Activated CD4-positive, alpha-beta T cell treated with anti-CD3 and anti-CD28 coated beads, Interleukin-2, amount 50 U/mL, for 48 hours (primary cell): Measurements from ENCODE around the gene BHLHA9.
A peak's percentile ranks its signal among the peaks of the same experiment; 100 is the strongest.

Source experiments
- DNase-seq, 2 experiments: peaks; one replicate each; pipeline ENCODE4 v3.0.0-alpha.2; 2020

BHLHA9 gene

DNA sequence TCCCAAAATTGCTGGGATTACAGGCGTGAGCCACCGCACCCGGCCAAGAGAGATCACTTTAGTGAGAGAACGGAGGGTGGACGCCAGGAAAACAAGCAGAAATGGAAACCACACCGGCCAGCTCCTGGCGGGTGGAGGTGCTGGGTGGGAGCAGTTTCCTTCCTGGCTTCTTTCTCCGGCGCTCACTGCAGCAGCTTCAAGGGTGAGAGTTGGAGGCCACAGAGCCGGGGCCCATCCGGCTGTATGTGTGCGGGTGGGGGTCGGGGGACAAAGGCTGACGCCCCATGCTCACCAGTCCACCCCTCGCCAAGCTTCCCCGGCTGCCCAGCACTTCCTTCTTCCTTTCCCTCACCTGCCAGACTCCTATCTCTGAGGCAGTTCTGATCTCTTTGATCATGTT, 13.5 kb upstream of the BHLHA9 start:
- no peak for DNase-seq

DNA sequence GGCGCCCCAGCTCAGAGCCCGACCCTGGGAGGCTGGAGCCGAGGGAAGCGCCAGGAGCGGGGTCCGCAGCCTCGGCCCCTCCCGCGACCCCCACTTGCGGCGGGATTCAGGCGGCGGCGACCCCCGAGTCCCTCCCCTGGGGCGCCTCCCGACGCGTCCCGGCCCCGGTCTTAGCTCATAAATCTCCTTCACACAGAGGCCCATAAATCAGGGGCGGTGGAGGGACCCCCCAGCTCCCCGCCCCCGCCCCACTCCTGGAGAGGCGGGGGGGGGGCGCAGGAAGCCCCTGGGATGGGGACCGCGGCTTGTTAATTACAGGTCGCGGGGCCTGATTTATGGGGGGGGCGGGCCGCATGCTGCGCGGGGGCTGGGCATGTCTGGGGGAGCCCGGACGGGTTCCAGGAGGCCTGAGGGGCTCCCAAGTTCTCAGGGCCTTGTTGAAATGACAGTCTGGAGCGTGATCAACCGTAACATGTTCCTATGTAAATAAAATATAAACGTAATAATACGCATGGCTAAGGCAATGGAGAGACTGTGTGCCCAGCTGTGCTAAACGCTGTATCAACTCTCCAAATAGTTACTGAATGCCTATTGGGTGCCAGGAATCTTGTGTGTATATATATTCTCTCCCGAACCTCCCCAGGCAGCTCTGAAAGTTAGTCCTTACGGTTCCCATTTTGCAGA, 10.0 kb upstream of the BHLHA9 start:
- DNase-seq: no peak

DNA sequence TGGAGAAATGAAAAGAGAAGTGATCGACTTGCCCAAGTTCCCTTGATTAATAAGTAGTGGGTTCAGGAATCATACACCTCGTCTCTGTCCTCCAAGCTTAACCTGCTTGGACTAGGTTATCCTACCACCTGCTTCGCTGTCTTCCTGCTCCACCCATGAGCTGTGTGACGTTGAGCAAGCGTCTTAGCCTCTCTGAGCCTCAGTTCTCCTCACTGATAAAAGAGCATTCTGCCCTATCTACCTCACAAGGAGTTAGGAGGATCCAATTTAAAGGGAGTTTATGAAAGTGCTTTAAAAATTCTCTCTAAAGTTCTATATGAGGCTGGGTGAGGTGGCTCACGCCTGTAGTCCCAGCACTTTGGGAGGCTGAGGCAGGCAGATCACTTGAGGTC, 9.5 kb upstream of the BHLHA9 start:
- no peak for DNase-seq

DNA sequence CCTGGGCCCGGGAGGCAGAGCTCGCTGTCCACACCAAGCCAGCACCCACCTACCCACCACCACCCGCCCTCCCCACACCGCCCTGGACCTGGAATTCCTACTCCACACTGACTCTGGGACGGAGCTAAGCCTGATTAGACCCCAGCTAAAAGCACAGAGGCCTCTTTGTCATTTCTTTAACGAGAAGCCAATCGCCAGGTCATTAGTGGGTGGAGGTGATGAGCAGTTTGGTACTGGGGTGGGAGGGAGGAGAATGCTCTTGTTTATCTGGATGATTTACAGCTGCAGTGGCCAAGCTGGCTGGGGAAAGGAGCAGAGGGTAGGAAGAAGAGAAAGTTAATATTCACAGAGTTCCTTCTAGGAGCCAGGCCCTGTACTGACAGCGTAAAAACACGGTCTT, 6.0 kb upstream of the BHLHA9 start:
- DNase-seq: no peak

DNA sequence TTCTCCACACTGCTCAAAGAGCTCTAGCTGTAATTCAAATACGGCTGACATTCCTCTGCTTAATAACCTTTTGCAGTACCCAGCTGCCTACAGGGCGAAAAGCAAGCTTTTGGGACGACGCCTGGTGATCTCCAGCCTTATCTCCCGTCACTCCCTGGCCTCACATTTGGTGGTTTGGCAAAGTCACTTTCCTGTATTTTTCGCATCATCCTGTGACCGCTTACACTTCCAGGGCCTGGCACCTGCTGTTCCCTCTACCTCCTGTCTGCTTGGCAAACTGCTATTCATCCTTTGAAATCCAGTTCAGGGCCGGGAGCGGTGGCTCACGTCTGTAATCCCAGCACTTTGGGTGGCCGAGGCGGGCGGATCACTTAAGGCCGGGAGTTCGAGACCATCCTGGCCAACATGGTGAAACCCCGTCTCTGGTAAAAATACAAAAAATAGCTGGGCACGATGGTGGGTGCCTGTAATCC, 2.7 kb upstream of the BHLHA9 start:
- no peak for DNase-seq

DNA sequence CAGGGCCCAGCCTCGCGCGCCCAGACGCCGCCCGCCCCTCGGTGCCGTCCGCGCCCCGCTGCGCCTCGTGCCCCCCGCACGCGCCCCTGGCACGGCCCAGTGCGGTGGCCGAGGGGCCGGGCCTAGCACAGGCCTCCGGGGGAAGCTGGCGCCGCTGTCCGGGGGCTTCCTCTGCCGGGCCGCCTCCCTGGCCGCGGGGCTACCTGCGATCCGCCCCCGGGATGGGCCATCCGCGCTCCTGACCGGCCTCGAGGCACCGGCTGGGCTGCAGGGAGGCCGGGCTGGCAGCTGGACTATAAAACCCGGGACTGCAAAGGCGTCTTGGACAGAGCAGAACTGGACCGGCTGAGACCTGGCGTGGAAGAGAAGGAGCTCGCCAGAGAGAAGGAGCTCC, 783 bp downstream of the BHLHA9 start:
- DNase-seq: no peak

DNA sequence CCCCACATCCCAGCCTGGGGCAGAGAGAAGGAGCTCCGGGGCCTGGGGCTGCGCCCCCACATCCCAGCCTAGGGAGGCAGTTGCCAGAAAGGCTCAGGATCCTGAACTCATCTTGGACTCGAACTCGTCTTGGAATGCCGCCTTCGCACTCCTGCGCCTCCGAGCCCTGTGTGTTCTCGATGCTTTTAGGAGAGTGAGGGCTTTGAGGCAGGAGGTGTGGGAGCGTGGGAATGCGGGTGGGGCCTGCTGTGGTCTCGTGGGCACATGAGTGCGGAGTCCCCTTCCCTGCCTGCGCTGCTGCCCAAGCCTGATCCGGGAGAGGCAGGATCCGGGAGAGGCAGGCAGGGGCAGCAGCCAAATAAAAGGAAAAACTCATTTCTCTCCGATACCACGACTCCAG, 1.2 kb downstream of the BHLHA9 start:
- no peak for DNase-seq

DNA sequence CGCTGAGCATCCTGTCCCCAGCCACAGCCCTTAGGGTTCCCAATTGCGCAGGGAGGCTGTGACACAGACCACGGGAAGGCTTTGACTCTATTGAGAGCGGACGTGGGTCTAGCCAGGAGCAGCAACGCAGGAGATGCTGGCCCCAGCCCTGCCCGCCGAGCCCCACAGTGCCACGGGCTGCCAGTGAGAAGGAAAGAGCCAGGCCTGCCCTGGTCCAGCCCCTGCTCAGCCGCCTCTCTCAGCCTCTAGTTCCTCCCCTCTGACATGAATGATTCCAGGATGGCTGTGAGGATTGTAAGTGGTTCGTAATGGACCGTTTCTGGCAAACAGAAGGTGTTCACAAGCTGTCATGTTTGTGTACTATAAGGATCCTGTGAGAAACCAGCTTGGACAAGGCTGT, 2.5 kb downstream of the BHLHA9 start:
- DNase-seq: no peak

DNA sequence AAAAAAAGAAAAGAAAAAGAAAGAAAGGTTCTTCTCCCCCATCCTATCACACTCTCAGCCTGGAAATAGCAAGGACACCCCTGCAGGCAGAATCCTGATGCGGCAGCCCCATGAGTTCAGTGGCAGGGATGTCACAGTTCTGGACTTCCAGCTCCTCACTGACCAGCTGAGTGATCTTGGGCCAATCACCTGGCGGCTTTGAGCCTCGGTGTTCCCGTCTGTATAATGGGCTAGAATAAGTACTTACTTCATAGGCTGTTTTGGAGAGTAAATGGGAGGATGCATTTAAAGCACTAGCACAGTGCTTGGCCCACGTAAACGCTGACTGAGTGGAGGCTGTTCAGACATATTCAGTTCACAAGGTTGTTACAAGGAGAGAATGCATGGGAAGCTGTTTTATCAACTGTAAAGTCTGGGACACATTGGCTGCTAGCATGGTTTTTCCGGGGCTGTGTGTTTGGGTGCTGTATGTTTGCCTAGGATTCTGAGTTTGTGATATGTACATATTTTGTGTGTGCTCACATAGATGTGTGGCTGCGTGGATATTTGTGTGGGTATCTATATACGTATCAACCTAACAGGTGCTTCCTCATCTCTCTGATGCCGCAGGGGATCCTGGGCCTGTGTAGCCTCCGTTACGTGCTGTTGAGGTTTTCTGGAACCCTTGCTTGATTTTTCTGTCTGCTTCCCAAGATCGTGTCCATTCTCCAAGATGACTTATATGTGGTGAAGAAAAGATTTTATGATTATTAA, 3.4 kb downstream of the BHLHA9 start:
- DNase-seq: no peak

DNA sequence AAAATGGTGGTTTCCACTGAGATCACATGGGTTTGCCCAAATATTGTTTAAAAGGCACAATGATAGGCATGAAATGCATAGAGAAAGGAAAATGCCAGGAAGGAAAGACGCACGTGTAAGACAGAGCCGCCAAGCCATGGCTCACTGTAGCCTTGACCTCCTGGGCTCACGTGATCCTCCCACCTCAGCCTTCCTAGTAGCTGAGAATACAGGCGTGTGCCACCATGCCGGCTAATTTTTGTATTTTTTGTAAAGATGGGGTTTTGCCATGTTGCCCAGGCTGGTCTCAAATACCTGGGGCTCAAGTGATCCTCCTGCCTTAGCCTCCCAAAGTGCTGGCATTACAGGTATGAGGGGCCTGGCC, 4.0 kb downstream of the BHLHA9 start:
- DNase-seq: no peak

DNA sequence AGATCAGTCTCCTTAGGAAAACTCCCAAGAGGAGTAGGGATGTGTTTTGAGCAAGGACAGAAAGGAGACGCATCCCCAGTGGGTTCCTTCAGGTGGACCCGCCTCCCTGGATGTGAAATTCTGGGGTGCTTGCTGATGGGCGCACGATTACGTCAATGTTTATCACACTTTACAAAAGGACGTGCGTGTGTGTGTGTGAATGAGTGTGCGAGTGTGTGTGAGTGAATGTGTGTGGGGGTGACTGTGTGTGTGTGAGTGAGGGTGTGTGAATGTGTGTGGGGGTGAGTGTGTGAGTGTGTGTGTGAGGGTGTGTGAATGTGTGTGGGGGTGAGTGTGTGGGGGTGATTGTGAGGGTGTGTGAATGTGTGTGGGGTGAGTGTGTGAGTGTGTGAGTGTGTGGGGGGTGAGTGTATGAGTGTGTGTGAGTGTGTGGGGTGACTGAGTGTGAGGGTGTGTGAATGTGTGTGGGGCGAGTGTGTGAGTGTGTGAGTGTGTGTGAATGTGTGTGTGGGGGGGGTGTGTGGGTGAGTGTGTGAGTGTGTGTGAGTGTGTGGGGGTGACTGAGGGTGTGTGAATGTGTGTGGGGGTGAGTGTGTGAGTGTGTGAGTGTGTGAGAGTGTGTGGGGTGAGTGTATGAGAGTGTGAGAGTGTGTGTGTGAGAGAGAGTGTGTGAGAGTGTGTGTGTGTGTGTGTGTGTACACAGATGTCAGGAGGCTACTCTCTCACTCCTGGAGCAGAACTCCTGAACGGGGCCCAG, 5.1 kb downstream of the BHLHA9 start:
- no peak for DNase-seq

DNA sequence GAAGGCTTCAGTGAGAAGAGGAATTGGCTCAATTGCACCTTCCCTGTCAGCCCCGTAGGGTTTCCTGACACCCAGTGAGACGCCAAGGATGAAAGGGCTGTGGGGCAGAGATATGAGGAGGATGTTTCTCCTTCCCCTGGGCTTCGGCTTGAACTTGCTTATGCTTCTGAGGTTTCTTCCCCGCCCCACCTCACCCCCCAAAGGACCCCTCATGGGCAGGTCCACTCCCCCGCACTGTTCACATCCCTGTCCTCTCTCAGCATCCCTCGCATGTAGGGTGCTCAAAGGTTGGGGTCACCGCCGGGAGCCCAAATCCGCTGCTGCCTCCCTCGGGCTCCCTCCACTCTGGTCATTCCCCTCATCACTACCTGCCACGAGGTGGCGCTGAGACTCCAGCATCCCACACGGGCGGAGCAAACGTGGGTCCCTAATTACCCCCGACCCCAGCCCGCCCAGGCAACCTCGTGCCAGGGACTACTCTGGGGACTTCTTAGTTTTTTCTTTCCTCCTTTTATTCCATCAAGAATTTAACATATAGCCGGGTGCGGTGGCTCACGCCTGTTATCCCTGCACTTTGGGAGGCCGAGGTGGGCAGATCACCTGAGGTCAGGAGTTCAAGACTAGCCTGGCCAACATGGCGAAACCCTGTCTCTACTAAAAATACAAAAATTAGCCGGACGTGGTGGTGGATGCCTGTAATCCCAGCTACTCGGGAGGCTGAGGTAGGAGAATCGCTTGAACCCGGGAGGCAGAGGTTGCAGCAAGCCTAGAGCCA, 5.9 kb downstream of the BHLHA9 start:
- peak; percentile 77 to 82 for DNase-seq

DNA sequence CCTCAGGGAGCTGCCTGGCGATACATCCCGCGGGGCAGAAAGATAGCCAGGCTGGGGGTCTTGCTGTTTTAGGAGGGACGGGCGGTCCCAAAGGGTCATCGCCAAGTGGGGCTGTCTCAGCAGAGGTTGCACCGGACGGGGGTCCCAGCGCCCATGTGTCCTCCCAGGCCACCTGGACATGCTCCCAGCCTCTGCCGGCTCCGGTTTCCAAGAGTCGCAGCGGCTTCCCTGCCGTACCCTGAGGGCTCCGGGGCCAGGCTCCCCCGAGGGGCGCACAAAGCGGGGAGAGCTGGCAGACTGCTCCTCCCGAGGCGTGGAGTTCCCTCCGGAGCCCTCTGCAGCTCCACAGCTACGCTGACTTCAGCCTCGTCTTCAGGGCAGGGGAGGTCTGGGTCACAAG, 10.4 kb downstream of the BHLHA9 start:
- no peak for DNase-seq

DNA sequence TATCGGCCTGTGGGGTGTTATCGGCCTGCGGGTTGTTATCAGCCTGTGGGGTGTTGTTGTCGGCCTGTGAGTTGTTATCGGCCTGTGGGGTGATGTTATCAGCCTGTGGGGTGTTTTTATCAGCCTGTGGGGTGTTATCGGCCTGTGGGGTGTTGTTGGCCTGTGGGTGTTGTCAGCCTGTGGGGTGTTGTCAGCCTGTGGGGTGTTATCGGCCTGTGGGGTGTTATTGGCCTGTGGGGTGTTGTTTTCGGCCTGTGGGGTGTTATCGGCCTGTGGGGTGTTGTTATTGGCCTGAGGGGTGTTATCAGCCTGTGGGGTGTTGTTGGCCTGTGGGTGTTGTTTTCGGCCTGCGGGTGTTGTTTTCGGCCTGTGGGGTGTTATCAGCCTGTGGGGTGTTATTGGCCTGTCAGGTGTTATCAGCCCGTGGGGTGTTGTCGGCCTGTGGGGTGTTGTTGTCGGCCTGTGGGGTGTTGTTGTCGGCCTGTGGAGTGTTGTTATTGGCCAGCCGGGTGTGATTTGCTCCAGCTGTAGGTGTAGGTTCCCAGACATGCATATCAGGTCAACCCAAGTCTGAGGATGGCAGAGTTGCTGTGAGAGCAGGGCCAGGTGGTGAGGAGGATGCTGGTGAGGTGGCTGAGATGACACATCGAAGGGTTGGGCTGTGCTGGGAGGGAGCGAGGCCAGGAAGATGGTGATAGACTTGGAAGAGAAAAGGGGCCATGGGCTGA, 16.3 kb downstream of the BHLHA9 start:
- DNase-seq: no peak

DNA sequence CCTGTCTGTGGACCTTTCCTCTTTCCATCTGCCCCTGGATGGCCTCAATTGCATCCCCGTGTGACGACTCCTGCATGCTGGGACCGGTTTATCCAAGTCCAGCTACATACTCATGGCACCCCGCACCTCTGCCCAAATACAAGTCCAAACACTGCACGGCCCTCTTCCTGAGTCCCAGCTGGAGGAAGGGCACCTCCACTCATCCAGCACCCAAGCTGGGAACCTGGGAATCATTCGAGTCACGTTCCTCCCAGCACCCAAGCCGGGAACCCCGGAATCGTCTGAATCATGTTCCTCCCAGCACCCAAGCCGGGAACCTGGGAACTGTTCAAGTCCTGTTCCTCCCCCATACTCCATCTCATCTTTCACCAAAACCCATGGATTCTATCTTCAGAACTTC, 19.5 kb downstream of the BHLHA9 start:
- DNase-seq: no peak

DNA sequence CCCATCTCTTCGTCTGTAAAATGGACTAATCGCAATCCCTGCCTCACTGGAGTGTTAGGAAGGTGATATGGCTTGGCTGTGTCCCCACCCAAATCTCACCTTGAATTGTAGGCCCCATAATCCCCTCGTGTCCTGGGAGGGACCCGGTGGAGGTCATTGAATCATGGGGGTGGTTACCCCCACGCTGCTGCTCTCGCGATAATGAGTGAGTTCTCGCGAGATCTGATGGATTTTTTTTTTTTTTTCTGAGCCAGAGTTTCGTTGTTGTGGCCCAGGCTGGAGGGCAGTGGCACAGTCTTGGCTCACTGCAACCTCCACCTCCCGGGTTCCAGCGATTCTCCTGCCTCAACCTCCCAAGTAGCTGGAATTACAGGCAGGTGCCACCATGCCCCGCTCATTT, 20.4 kb downstream of the BHLHA9 start:
- DNase-seq: no peak

DNA sequence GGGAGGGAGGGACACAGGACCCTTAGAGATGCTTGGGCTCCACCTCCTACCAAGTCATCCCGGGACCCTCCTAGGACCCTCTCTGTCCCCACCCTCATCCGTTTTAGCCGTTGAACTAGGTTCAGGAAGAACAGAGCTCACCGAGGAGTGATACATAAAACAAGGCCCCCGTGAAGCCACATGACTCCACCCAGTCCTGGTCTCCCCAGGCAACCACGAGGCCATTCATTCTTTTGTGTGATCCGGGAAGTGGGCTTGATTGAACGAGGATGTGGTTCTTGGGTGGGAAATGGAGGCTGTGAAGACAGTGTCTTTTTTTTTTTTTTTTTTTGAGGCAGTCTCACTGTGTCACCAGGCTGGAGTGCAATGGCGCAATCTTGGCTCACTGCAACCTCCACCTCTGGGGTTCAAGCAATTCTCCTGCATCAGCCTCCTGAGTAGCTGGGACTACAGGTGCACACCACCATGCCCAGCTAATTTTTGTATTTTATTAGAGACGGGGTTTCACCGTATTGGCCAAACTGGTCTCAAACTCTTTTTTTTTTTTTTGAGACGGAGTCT, 24.0 kb downstream of the BHLHA9 start:
- DNase-seq: peak; percentile 51 to 59

DNA sequence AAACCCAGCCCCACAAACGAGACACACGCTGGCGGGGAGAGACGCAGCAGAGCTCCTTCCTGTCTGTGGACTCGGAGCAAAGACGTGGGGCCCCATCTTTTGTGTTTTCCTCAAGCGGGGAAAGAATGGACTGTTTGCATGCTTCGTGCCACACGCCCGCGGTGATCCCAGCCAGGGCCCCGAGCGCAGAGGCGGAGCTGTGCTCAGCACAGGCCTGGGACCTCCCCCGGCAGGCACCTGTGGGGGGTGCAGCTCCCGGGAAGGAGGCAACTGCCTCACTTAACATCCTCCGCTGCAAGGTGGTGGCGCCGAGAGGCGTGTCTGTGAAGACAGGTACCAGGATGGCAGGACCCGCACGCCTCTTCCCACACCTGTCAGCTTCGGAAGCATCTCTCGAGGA, 28.4 kb downstream of the BHLHA9 start:
- peak; percentile 36 to 55 for DNase-seq

DNA sequence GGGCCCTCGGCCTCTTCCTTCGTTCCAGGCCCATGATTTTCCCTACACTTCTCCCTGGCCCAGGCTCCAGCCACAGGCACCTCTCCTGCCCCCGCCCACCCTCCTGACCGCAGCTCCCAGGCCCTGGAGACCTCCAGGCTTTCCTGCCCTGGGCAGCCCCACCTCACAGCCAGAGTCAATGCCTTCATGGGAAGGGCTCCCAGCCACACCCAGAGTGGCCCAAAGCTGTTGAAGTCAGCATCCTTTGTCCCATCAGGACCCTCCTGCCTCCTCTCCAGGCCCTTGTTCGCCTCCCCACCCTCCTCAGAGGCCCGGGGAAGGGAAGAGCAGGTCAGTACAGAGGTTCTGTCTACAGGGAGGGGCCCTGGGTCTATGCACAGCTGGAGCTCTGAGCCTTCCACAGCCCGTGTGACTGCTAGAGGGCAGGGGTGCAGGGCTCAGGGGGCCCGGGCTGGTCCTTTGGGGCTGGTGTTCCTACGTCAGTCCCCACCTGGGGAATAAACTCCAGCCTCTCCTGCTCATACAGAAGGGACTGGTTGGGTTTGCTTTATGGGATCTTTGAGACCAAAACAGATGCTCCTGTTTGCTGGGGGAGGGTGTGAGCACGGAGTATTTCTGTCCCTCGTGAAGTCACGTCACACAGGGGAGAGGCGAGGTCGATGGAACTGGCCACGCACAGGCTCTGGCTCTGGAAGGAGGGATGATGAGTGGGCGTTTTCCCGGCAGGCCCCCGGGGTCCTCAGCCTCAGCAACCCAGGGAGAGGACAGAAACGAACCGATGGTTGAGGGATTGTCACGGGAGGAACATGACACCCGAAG, 29.5 kb downstream of the BHLHA9 start:
- no peak for DNase-seq

DNA sequence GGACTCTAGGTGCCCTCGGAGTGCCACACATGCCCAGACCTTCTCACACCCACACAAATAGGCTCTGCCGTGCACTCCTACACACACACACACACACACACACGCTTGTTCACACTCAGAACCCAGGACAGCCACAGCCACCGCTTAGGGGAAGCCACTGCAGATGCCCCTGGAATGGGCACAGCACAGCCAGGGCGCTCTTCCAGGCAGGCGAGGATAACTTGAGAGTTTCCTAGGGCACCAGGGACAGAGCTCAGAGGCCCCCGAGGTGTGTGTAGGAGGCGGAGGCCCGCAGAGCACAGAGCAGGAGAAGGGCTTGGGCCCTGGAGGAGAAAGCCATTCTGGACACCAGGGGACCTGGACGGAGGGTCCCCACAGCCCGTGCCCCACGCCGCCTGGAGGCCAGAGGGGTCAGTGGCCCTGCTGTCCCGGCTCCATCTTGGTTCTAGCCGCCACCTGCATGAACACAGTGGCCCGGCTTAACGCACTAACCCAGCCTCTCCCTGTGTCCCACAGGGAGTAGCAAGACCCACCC, 30.2 kb downstream of the BHLHA9 start:
- no peak for DNase-seq

DNA sequence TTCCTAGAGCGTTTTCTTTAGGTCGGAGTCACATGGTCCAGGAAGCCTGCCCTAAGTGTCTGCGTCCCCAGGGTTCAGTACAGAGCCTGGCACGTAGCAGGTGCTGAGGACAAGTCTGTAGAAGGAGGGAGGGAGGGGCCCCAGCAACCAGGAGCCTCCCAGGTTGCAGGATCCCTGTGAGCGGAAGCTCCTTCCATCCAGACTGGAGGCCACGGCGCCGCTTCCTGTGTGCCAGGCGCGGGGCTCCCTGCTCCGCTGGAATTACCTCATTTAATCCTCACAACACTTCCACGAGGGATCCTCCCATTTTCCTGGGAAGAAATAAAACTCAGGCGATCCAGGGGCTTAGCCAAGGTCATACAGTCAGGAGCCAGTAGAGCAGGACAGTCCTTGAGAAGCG, 31.3 kb downstream of the BHLHA9 start:
- DNase-seq: no peak
